ENCODE data around the gene ITM2C.

The ITM2C gene

GRCh38 chr2:230907361-230908091 lies 42.8 kb downstream of the ITM2C start:
- no peak for DNase-seq (ENCODE audit: low spot score)

GRCh38 chr2:230908092-230908594 lies 43.4 kb downstream of the ITM2C start:
- DNase-seq (ENCODE audit: low spot score), result no peak

GRCh38 chr2:230908595-230909191 lies 44.0 kb downstream of the ITM2C start:
- peak; percentile 91 for DNase-seq (ENCODE audit: low spot score)

GRCh38 chr2:230909841-230910545 lies 45.3 kb downstream of the ITM2C start:
- no peak for DNase-seq (ENCODE audit: low spot score)

- DNase-seq (ENCODE audit: low spot score), result peak; percentile 50
Measured at GRCh38 chr2:230910546-230911177, 45.9 kb downstream of the ITM2C start.

GRCh38 chr2:230912046-230912445 lies 47.3 kb downstream of the ITM2C start:
- no peak for DNase-seq (ENCODE audit: low spot score)

- DNase-seq (ENCODE audit: low spot score), result no peak
Measured at GRCh38 chr2:230912724-230913123, 48.0 kb downstream of the ITM2C start.

- DNase-seq (ENCODE audit: low spot score), result no peak
Measured at GRCh38 chr2:230913406-230914143, 48.8 kb downstream of the ITM2C start.

GRCh38 chr2:230914886-230915285 lies 50.1 kb downstream of the ITM2C start:
- DNase-seq (ENCODE audit: low spot score), result no peak

- DNase-seq (ENCODE audit: low spot score), result no peak
Measured at GRCh38 chr2:230915319-230915718, 50.6 kb downstream of the ITM2C start.

- no peak for DNase-seq (ENCODE audit: low spot score)
Measured at GRCh38 chr2:230916218-230916617, 51.5 kb downstream of the ITM2C start.

GRCh38 chr2:230919240-230919639 lies 54.5 kb downstream of the ITM2C start:
- no peak for DNase-seq (ENCODE audit: low spot score)

- DNase-seq (ENCODE audit: low spot score), result no peak
Measured at GRCh38 chr2:230919681-230920080, 54.9 kb downstream of the ITM2C start.

GRCh38 chr2:230920167-230920566 lies 55.4 kb downstream of the ITM2C start:
- peak; percentile 44 for DNase-seq (ENCODE audit: low spot score)

GRCh38 chr2:230921806-230922595 lies 57.3 kb downstream of the ITM2C start:
- no peak for DNase-seq (ENCODE audit: low spot score)

GRCh38 chr2:230922951-230923717 lies 58.4 kb downstream of the ITM2C start:
- no peak for DNase-seq (ENCODE audit: low spot score)

- no peak for DNase-seq (ENCODE audit: low spot score)
Measured at GRCh38 chr2:230924092-230924469, 59.3 kb downstream of the ITM2C start.

- peak; percentile 91 for DNase-seq (ENCODE audit: low spot score)
Measured at GRCh38 chr2:230924470-230925341, 60.0 kb downstream of the ITM2C start, which contains the start of gene GPR55. Gene GPR55 (minus strand): TSS chr2:230925242. CDS start chr2:230910962, 14,280 bp downstream.

GRCh38 chr2:230925443-230925878 lies 60.7 kb downstream of the ITM2C start:
- peak; percentile 54 for DNase-seq (ENCODE audit: low spot score)
